Thymus (tissue), 11 donors: Measurements from ENCODE around the gene AURKAIP1. TPM values are rescaled to one million over a fixed set of nuclear protein-coding genes. Genes with fewer than 3 reads are reported as not detected.

Source experiments
- DNase-seq, 9 donors: peaks; one replicate each; pipeline ENCODE4 v3.0.0-alpha.2; 2013; ENCODE audit warnings: low spot score in 9 of 9, low read depth in 6 of 9, missing footprints in 1 of 9
- H3K27ac ChIP-seq, 2 donors: one replicate each; pipeline ENCODE4 v1.5.1; 2013; ENCODE audit warnings: control low read depth in 1 of 2, low read depth in 1 of 2, low read length in 1 of 2, mild to moderate bottlenecking in 1 of 2, moderate library complexity in 1 of 2
- H3K27me3 ChIP-seq, 2 donors: one replicate each; pipeline ENCODE4 v1.5.1; 2013; ENCODE audit warnings: low read length in 1 of 2; ENCODE audit not compliant: control insufficient read depth in 2 of 2, insufficient read depth in 1 of 2
- H3K36me3 ChIP-seq, 2 donors: one replicate each; pipeline ENCODE4 v1.5.1; 2013; ENCODE audit warnings: low read length in 1 of 2, mild to moderate bottlenecking in 1 of 2, moderate library complexity in 1 of 2; ENCODE audit not compliant: control insufficient read depth in 2 of 2, insufficient read depth in 2 of 2
- H3K4me1 ChIP-seq, 2 donors: one replicate each; pipeline ENCODE4 v1.5.1; 2013; ENCODE audit warnings: low read length in 2 of 2; ENCODE audit not compliant: control insufficient read depth in 2 of 2, insufficient read depth in 2 of 2
- H3K4me3 ChIP-seq, 2 donors: one replicate each; pipeline ENCODE4 v1.5.1; 2013; ENCODE audit warnings: low read length in 2 of 2, control low read depth in 1 of 2, mild to moderate bottlenecking in 1 of 2
- H3K9me3 ChIP-seq, 2 donors: one replicate each; pipeline ENCODE4 v1.5.1; 2013; ENCODE audit warnings: low read length in 1 of 2, mild to moderate bottlenecking in 1 of 2; ENCODE audit not compliant: control insufficient read depth in 2 of 2, insufficient read depth in 1 of 2
- WGBS: extraction: QIAGEN DNeasy Blood & Tissue Kit; methylation state at CpG from one replicate; pipeline ENCODE4 v1.1.7; 2013; 5-methylcytosine and 5-hydroxymethylcytosine counted together
- polyA plus RNA-seq: library from polyadenylated mRNA; stranded (reverse); fragments of 200-250 nt; gene quantifications from one replicate; pipeline ENCODE4 v1.2.3, GENCODE V29; 2013
- total RNA-seq: library from RNA; stranded (reverse); fragments of 120-200 nt; gene quantifications from one replicate; pipeline ENCODE4 v1.2.4, GENCODE V29; 2013
- donor health status: healthy.

AURKAIP1 gene
- total and polyA plus RNA-seq, 2 donors: 96.2 to 116 TPM

GRCh38 chr1:1334835-1335234 is 40.2 kb downstream of the AURKAIP1 start:
- Histone ChIP-seq H3K4me1 (no peaks in the 10 kb centered on the region), H3K4me3 (no peak overlapping the region), H3K9me3 (peaks cover 0 to 19% of the 10 kb centered on the region in 2 donors), H3K36me3 (peaks cover 8 to 33% of the 10 kb centered on the region in 2 donors), H3K27me3 (no peaks in the 10 kb centered on the region), H3K27ac (no peak overlapping the region)
- WGBS: 94% methylated on average over 11 of the region's 11 CpGs
- DNase-seq: no peak

- no peak for DNase-seq
- 96% methylated on average over 36 of the region's 36 CpGs for WGBS
- H3K27me3 ChIP-seq: no peaks in the 10 kb centered on the region
These were observed 41.3 kb downstream of the AURKAIP1 start for GRCh38 chr1:1333551-1334241.

GRCh38 chr1:1332774-1333480 is 42.1 kb downstream of the AURKAIP1 start:
- no peaks in the 10 kb centered on the region for H3K4me1 ChIP-seq
- peaks cover 1 to 21% of the 10 kb centered on the region in 2 donors for H3K9me3 ChIP-seq
- no peaks in the 10 kb centered on the region for H3K27me3 ChIP-seq
- no peak overlapping the region for H3K4me3 ChIP-seq
- 93% methylated on average over 48 of the region's 48 CpGs for WGBS
- no peak for DNase-seq
- peaks cover 6 to 23% of the 10 kb centered on the region in 2 donors for H3K36me3 ChIP-seq
- no peak overlapping the region for H3K27ac ChIP-seq

More at GRCh38 chr1:1333551-1334241, 41.3 kb downstream of the AURKAIP1 start:
- peaks cover 3 to 23% of the 10 kb centered on the region in 2 donors for H3K36me3 ChIP-seq
- no peak overlapping the region for H3K27ac ChIP-seq
- H3K9me3 ChIP-seq: peaks cover 1 to 21% of the 10 kb centered on the region in 2 donors
- no peaks in the 10 kb centered on the region for H3K4me1 ChIP-seq
- H3K4me3 ChIP-seq: no peak overlapping the region

DNA sequence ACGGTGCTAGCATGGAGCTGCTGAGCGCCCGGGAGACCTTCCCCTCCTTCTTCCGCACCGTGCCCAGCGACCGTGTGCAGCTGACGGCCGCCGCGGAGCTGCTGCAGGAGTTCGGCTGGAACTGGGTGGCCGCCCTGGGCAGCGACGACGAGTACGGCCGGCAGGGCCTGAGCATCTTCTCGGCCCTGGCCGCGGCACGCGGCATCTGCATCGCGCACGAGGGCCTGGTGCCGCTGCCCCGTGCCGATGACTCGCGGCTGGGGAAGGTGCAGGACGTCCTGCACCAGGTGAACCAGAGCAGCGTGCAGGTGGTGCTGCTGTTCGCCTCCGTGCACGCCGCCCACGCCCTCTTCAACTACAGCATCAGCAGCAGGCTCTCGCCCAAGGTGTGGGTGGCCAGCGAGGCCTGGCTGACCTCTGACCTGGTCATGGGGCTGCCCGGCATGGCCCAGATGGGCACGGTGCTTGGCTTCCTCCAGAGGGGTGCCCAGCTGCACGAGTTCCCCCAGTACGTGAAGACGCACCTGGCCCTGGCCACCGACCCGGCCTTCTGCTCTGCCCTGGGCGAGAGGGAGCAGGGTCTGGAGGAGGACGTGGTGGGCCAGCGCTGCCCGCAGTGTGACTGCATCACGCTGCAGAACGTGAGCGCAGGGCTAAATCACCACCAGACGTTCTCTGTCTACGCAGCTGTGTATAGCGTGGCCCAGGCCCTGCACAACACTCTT is 42.8 kb downstream of the AURKAIP1 start:
- WGBS: 93% methylated on average over 57 of the region's 57 CpGs
- Histone ChIP-seq H3K4me1 (no peaks in the 10 kb centered on the region), H3K36me3 (peaks cover 11 to 24% of the 10 kb centered on the region in 2 donors), H3K27ac (no peak overlapping the region), H3K4me3 (no peak overlapping the region), H3K27me3 (no peaks in the 10 kb centered on the region), H3K9me3 (peaks cover 1 to 21% of the 10 kb centered on the region in 2 donors)
- no peak for DNase-seq

DNA sequence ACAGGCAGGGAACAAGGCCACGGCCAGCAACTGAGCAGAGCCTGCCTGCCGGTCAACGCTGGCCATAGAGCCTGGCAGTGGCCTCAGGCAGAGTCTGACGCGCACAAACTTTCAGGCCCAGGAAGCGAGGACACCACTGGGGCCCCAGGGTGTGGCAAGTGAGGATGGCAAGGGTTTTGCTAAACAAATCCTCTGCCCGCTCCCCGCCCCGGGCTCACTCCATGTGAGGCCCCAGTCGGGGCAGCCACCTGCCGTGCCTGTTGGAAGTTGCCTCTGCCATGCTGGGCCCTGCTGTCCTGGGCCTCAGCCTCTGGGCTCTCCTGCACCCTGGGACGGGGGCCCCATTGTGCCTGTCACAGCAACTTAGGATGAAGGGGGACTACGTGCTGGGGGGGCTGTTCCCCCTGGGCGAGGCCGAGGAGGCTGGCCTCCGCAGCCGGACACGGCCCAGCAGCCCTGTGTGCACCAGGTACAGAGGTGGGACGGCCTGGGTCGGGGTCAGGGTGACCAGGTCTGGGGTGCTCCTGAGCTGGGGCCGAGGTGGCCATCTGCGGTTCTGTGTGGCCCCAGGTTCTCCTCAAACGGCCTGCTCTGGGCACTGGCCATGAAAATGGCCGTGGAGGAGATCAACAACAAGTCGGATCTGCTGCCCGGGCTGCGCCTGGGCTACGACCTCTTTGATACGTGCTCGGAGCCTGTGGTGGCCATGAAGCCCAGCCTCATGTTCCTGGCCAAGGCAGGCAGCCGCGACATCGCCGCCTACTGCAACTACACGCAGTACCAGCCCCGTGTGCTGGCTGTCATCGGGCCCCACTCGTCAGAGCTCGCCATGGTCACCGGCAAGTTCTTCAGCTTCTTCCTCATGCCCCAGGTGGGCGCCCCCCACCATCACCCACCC is 43.7 kb downstream of the AURKAIP1 start, which contains the start of gene TAS1R3:
TSS of gene TAS1R3 (plus strand) at position 213 of the 898 bp plus-strand sequence. CDS start at position 279, 66 bp downstream.
- WGBS: 90% methylated on average over 41 of the region's 41 CpGs
- Histone ChIP-seq H3K27me3 (no peaks in the 10 kb centered on the region), H3K9me3 (peaks cover 1 to 21% of the 10 kb centered on the region in 2 donors), H3K4me1 (peaks cover 3 to 5% of the 10 kb centered on the region in 2 donors), H3K36me3 (peaks cover 16 to 24% of the 10 kb centered on the region in 2 donors), H3K4me3 (no peak within 1 kb of the TSS), H3K27ac (no peak within 1 kb of the TSS)
- DNase-seq: no peak

DNA sequence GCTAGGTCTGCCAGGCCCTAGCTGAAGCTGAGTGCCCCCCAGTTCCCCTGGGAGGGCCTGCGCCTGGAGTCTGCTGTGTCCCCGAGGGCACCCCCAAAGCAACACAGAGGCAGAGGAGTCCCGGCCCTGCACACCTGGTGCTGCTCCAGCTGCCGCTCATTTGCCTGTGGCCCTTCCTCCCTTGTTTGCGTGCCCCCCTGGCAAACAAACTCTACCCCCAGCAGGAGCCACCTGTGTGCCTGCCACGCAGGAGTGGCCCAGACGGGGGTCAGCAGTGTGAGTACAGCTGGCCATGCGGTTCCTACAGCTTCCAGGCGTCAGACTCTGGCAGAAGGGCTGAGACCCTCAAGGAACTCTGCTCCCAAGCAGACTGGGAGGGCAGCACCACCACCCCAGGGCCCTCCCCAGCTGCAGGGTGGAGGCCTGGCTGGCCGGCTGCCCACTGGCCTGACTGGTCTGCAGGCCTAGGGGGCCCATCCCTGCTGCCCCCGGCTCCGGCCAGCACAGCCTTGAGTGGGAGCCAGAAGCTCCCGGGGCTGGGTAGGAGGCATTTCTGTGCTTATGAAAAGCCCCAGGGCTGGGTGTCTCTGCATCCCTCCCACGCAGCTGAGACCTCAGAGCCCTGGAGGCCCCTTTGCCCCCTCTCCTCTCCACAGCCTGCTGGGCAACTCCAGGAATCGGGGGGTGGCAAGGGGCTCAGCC is 44.5 kb downstream of the AURKAIP1 start:
- peaks cover 16% of the 10 kb centered on the region in 2 donors for H3K36me3 ChIP-seq
- no peak overlapping the region for H3K27ac ChIP-seq
- H3K4me1 ChIP-seq: peaks cover 11 to 13% of the 10 kb centered on the region in 2 donors
- H3K9me3 ChIP-seq: peaks cover 1 to 21% of the 10 kb centered on the region in 2 donors
- WGBS: 90% methylated on average over 15 of the region's 15 CpGs
- no peaks in the 10 kb centered on the region for H3K27me3 ChIP-seq
- no peak for DNase-seq
- H3K4me3 ChIP-seq: no peak overlapping the region

DNA sequence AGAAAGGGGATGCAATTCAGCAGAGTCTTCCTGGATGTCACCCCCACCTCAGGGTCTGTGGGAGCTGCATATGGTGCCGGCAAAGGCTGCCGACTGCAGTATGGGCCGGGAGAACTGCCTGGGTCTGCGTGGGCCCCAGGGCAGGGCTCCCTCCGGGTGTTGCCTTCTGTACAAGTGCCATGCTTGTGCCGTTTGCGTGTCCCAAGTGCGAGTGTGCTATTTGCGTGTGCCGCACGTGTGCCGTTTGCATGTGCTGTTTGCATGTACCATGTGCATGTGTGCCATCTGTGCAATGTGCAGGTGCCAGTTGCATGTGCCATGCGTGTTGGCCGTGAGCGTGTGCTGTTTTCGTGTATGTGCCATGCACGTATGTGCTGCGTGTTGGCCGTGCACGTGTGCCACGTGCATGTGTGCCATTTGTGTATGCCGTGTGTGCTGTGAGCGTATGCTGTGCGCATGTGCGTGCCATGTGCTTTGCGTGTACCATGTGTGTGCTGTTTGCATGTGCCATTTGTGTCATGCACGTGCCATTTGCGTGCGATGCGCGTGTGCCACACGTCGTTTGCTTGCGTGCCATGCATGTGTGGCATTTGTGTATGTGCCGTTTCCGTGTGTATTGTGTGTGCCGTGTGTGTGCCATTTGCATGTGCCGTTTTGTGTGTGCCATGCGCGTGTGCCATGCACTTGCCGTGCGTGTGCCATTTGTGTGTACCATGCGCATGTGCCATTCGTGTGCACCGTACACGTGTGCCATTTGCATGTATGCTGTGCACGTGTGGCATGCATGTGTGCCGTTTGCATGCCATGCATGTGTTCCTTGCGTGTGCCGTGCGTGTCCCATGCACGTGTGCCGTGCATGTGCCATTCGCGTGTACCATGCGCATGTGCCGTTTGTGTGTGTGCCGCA is 45.5 kb downstream of the AURKAIP1 start:
- no peak for DNase-seq
- H3K27me3 ChIP-seq: no peaks in the 10 kb centered on the region
- peaks cover 16% of the 10 kb centered on the region in 2 donors for H3K36me3 ChIP-seq
- peaks cover 17 to 19% of the 10 kb centered on the region in 2 donors for H3K4me1 ChIP-seq
- 95% methylated on average over 58 of the region's 58 CpGs for WGBS
- H3K4me3 ChIP-seq: no peak overlapping the region
- H3K27ac ChIP-seq: no peak overlapping the region
- H3K9me3 ChIP-seq: peaks cover 1 to 21% of the 10 kb centered on the region in 2 donors
